ENCODE results near the gene EXD1.
A peak's percentile ranks its signal among the peaks of the same experiment; 100 is the strongest.
"Not testable (repeated sequence)": the region's sequence is repeated elsewhere in the genome, so short reads cannot be mapped to it uniquely, and the experiment has no call there.

The EXD1 gene

GRCh38 chr15:41230650-41231421 is at the start of gene EXD1, which contains the start of gene CHP1:
Gene EXD1, minus strand, starts transcription at chr15:41230757. Its CDS starts 4,182 bp downstream, at chr15:41226575.
Gene CHP1, plus strand, starts transcription at chr15:41231268. Its CDS starts 115 bp downstream, at chr15:41231383.
- peak within 1 kb of the TSS; percentile 91 for H3K4me3 ChIP-seq (ENCODE audit: low read length)
- TF ChIP-seq ZNF274 (IDR thresholded peaks at IDR 0.05; ENCODE audit: low read depth, low read length), result no peak

- no peak for TF ChIP-seq ZNF274 (IDR thresholded peaks at IDR 0.05; ENCODE audit: low read depth, low read length)
Measured at GRCh38 chr15:41279535-41280283, 49.2 kb upstream of the EXD1 start.

GRCh38 chr15:41278319-41278718 is 47.8 kb upstream of the EXD1 start:
- no peak for TF ChIP-seq ZNF274 (IDR thresholded peaks at IDR 0.05; ENCODE audit: low read depth, low read length)
- no peak overlapping the region for H3K4me3 ChIP-seq (ENCODE audit: low read length)

More at GRCh38 chr15:41279535-41280283, 49.2 kb upstream of the EXD1 start:
- no peak overlapping the region for H3K4me3 ChIP-seq (ENCODE audit: low read length)

GRCh38 chr15:41276831-41277230 is 46.3 kb upstream of the EXD1 start:
- no peak for TF ChIP-seq ZNF274 (IDR thresholded peaks at IDR 0.05; ENCODE audit: low read depth, low read length)
- H3K4me3 ChIP-seq (ENCODE audit: low read length), result no peak overlapping the region

- TF ChIP-seq ZNF274 (IDR thresholded peaks at IDR 0.05; ENCODE audit: low read depth, low read length), result no peak
- no peak overlapping the region for H3K4me3 ChIP-seq (ENCODE audit: low read length)
Measured at GRCh38 chr15:41269887-41270286, 39.3 kb upstream of the EXD1 start.

- no peak overlapping the region for H3K4me3 ChIP-seq (ENCODE audit: low read length)
- TF ChIP-seq ZNF274 (IDR thresholded peaks at IDR 0.05; ENCODE audit: low read depth, low read length), result no peak
Measured at GRCh38 chr15:41263891-41264351, 33.4 kb upstream of the EXD1 start.

GRCh38 chr15:41262571-41262970 is 32.0 kb upstream of the EXD1 start:
- no peak for TF ChIP-seq ZNF274 (IDR thresholded peaks at IDR 0.05; ENCODE audit: low read depth, low read length)
- no peak overlapping the region for H3K4me3 ChIP-seq (ENCODE audit: low read length)

GRCh38 chr15:41260924-41261323 is 30.4 kb upstream of the EXD1 start:
- not testable (repeated sequence) for H3K4me3 ChIP-seq (ENCODE audit: low read length)

GRCh38 chr15:41259546-41260189 is 29.1 kb upstream of the EXD1 start:
- TF ChIP-seq ZNF274 (IDR thresholded peaks at IDR 0.05; ENCODE audit: low read depth, low read length), result no peak
- no peak overlapping the region for H3K4me3 ChIP-seq (ENCODE audit: low read length)

GRCh38 chr15:41258750-41259471 is 28.4 kb upstream of the EXD1 start:
- no peak for TF ChIP-seq ZNF274 (IDR thresholded peaks at IDR 0.05; ENCODE audit: low read depth, low read length)
- no peak overlapping the region for H3K4me3 ChIP-seq (ENCODE audit: low read length)

GRCh38 chr15:41256577-41257038 is 26.1 kb upstream of the EXD1 start:
- TF ChIP-seq ZNF274 (IDR thresholded peaks at IDR 0.05; ENCODE audit: low read depth, low read length), result no peak
- no peak overlapping the region for H3K4me3 ChIP-seq (ENCODE audit: low read length)

- H3K4me3 ChIP-seq (ENCODE audit: low read length), result no peak overlapping the region
- no peak for TF ChIP-seq ZNF274 (IDR thresholded peaks at IDR 0.05; ENCODE audit: low read depth, low read length)
Measured at GRCh38 chr15:41256103-41256502, 25.5 kb upstream of the EXD1 start.

GRCh38 chr15:41254560-41254959 is 24.0 kb upstream of the EXD1 start:
- no peak overlapping the region for H3K4me3 ChIP-seq (ENCODE audit: low read length)
- TF ChIP-seq ZNF274 (IDR thresholded peaks at IDR 0.05; ENCODE audit: low read depth, low read length), result no peak

- no peak for TF ChIP-seq ZNF274 (IDR thresholded peaks at IDR 0.05; ENCODE audit: low read depth, low read length)
- H3K4me3 ChIP-seq (ENCODE audit: low read length), result no peak overlapping the region
Measured at GRCh38 chr15:41251411-41251810, 20.9 kb upstream of the EXD1 start.

- H3K4me3 ChIP-seq (ENCODE audit: low read length), result not testable (repeated sequence)
Measured at GRCh38 chr15:41250745-41251144, 20.2 kb upstream of the EXD1 start.

Measured in GM08714 (cell line).